GM21737 (cell line): ENCODE measurements around the gene MYH9.
"Not testable (repeated sequence)": the region's sequence is repeated elsewhere in the genome, so short reads cannot be mapped to it uniquely, and the experiment has no call there.

ENCODE experiments used
- ATAC-seq: cut with Tn5 transposase; IDR thresholded peaks from one replicate; pipeline ENCODE4 v1.9.1; 2021; ENCODE audit warnings: mild to moderate bottlenecking, moderate library complexity; ENCODE audit not compliant: unreplicated experiment

The MYH9 gene

DNA sequence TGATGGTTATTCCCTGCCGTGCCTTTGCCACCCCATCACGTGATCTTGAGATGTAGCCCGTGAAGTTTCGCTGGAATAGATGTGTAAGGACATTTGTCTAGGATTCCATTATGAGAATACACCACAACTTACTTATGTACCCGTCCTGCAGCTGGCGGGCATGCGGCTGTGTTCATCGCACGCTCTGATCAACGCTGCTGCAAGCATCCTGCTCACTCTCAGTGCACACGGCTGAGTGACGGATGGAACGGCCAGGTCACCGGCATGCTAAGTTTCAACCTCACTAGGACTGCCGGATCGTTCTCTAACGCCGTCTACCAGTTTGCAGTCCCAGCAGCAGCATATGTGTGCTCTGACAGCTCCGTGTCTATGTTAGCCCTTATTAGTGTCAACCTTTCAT, 90.2 kb downstream of the MYH9 start:
- ATAC-seq: no peak

- no peak for ATAC-seq
These were observed 91.1 kb downstream of the MYH9 start for GRCh38 chr22:36296690-36297089.

- ATAC-seq: no peak
These were observed 92.5 kb downstream of the MYH9 start for GRCh38 chr22:36295247-36295646.

- ATAC-seq: no peak
These were observed 93.0 kb downstream of the MYH9 start for GRCh38 chr22:36294801-36295200.

- ATAC-seq: no peak
These were observed 93.5 kb downstream of the MYH9 start for GRCh38 chr22:36294293-36294620.

DNA sequence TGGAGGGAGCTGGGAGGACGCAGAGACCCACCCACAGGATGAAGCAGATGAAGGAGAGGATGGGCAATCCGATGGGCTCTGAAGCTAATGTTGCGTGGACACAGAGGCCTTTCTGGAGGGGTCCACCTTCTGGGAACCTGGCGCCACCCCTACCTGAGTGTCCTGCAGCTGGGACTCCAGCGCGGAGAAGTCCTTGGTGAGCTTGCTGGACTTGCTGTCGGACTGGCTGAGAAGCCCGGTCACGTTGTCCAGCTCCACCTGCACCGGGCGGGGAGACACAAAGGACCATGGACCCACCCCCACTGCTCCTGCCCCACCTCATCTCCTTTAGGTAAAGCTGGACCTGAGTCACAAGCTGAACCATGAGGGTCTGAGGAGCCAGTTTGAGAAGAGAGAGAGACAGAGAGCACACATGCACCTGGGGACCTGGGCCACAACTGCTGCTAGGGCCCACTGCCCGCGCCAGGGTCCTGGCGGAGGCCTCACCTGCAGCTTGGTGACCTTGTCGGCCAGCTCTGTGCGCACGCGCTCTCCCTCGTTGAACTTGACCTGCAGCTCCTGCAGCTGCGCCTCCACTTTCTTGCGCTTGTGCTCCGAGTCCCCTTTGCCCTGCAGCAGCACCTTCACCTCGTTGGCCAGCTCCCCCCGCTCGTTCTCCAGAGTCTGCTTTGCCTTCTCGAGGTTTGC, 94.0 kb downstream of the MYH9 start:
- ATAC-seq: no peak

GRCh38 chr22:36292823-36293530, 94.8 kb downstream of the MYH9 start:
- no peak for ATAC-seq

DNA sequence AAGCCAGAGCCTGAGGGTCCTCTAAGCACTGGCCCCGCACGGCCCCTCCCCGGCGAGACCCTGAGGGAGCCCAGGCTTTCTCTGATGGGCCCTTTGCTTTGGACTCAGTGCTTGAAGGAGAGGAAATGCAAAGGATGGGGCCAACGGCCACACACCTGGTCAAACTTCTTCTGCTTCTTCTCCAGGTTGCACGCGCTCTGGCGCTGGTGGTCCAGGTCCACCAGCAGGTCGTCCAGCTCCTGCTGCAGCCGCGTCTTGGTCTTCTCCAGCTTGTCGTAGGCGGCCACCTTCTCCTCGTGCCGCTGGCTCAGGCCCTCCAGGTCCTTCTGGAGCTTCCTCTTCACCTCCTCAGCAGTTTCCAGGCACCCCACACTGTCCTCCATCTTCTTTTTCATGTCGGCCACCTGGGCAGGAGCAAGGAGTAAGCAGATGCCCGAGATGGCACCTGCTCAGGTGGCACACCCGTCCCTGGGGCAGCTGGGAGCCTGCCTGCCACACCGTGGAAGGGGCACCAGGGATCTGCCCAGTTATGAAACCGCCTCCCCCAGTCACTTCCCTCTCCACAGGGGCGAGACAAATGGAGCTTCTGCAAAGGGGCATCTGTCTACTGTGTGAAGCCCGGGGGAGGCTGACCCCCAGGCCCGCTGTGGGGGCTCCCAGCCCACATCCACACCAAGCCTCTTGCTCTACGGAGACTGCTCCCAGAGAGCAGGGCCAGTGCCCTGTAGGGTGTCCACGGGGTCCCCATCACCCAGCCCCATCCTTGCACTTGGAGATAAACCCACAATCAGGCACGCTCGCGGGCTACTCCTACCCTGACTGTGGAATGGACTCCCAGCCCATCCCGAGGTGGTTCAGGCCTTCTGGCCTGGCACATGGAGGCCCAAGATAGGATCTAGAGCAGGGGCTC, 95.7 kb downstream of the MYH9 start:
- ATAC-seq: no peak

DNA sequence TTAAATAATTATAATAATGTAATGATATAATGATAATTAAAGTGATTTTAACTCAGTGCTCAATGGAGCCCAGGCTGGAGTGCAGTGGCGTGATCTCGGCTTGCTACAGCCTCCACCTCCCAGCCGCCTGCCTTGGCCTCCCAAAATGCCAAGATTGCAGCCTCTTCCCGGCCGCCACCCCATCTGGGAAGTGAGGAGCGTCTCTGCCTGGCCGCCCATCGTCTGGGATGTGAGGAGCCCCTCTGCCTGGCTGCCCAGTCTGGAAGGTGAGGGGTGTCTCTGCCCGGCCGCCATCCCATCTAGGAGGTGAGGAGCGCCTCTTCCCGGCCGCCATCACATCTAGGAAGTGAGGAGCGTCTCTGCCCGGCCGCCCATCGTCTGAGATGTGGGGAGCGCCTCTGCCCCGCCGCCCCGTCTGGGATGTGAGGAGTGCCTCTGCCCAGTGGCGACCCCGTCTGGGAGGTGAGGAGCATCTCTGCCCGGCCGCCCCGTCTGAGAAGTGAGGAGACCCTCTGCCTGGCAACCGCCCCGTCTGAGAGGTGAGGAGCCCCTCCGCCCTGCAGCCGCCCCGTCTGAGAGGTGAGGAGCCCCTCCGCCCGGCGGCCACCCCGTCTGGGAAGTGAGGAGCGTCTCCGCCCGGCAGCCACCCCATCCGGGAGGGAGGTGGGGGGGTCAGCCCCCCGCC, 97.2 kb downstream of the MYH9 start:
- not testable (repeated sequence) for ATAC-seq

- ATAC-seq: not testable (repeated sequence)
These were observed 97.8 kb downstream of the MYH9 start for GRCh38 chr22:36289948-36290371.

DNA sequence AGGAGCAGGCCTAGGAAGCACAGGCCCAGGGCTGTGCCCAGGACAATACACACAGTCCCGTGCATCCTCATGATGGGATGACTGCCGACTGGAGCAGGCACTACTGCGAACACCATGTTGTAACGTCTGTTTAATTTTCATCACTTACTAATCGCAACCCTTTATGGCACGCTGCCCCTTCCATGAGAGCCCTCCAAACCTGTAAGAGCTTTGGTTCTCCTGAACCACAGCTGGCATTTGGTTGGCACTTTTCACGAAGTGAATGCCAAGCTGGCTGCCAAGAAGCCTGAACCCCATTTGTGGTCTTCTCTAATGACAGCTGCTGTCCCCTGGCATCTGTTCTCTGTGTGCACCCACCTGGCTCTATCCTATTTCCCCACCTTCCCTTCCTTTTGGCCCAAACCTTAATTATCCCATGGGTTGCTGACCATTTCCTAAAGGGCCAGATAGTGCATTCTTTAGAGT, 98.3 kb downstream of the MYH9 start:
- ATAC-seq: no peak

- ATAC-seq: no peak
These were observed 99.0 kb downstream of the MYH9 start for GRCh38 chr22:36288571-36289405.

DNA sequence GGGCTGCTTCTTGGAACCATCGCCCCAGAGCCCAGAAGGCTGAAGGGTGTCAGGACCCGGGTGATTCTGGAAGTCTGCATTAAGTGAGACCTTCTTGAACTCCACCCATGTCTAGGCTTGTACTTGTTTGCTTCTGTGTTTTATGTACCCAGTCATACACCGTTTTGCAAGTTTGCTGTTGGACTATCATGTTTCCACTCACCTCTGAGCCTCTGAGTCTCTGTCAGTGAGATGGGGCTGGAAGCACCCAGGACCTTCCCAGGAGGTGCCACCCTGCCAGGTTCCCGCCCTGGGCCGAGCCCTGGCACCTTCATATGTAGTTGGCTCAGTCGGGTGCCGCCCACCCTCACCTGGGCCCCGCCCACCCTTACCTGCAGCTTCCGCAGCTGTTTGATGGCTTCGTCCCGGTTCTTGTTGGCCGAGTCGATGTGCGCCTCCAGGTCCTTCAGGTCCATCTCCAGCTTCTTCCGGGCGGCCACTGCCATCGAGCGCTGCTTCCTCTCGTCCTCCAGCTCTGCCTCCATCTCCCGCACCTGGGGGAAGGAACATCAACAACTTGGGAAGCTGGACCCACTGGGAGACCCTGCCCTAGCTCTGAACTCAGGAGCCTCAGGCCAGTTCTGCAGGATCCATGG, 99.8 kb downstream of the MYH9 start:
- no peak for ATAC-seq

DNA sequence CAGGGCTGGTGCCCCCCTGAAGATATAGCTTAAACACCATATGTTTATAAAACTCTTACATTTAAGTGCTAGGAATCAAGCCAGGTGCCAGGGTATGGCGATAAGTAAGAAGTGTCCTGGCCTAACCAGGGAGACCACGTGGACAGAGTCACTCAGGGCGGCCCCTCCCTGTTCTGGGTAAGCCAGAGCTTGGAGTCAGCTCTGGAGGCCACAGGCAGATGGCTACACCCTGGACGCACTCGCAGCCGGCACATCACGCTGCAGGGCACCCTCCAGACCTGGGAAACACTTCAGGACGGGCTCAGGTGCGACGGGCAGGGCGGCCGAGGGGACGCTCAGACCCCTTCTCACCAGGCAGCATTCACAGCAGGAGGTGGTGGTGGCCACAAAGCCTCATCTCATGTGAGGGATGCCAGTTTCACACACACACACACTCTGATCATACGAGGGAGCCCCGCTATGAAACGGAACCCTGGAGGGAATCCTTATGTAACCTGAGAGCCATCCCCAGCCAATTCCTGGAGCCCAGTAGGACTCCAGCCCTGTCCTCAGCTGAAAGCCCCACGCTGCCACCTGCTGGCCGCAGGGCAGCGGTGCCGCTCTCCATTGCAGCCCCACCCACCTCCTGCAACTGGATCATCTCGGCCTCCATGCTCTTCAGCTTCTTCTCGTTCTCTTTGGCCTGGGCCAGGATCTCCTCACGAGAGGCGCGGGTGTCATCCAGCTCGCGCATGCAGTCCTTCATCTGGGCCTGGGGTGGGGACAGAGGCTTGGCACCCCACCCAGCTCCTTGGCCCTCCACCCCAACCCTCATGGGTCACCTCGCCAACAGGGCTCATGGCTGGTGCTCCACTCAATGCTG, 101.4 kb downstream of the MYH9 start:
- no peak for ATAC-seq

DNA sequence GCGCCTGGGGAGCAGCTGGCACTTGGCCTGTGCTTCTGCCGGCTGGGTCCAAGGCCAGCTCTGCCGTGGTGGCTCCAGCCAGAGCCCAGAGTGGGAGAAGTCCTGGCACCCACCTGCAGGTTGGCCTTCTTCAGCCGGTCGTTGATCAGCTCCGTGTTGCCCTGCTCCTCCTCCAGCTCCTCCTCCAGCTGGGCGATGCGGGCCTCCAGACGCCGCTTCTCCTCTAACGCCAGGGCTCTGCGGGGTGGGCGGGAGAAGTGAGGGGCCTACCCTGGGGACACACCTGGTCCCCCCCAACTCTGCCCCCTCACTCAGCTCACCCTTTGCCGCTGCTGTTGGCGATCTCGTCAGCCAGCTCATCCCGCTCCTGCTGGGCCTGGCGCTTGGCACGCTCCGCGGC, 102.2 kb downstream of the MYH9 start:
- no peak for ATAC-seq

DNA sequence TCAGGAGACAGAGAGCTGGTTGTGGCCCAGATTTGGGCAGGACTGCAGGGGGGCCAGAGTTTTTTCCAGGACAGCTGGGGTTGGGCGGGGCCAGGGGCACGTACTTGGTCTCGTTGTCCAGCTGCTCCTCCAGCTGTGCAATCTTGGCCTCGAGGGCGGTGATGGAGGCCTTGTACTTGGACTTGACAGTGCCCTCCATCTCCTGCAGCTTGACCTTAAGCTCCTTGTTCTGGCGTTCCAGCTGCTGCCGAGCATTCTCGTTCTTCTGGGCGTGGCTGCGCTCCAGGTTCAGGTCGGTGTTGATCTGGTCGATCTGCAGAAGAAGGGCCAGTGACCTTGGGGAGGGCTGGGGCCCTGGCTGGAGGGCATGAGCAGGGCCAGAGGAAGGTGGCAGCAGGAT, 102.8 kb downstream of the MYH9 start:
- ATAC-seq: no peak

- no peak for ATAC-seq
These were observed 103.6 kb downstream of the MYH9 start for GRCh38 chr22:36284171-36284571.

DNA sequence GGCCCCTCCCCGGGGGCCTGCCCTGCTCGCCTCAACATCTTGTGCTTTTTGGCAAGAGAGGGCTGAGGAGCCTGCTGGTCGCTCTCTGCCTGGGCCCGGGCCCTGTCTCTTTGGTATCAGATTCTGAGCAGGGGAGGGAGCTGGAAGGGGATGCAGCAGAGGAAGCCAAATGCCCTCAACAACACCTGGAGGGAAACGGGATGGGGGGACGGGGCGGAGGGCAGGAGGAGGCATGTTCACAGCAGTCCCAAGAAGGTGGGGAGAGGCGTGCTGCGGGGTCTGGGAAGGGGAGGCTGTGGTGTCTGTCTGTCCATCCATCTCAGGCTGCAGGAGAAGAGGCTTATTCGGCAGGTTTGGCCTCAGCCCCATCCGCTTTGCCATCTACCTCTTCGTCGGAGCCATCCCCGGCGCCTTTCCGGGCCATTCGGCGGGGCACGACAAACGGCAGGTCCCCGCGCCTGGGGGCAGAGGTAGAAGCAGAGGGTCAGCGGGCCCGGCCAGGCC, 105.4 kb downstream of the MYH9 start:
- ATAC-seq: no peak
